AG08395 (cell line): ENCODE measurements around the gene AKR1D1.
"Not testable (repeated sequence)": the region's sequence is repeated elsewhere in the genome, so short reads cannot be mapped to it uniquely, and the experiment has no call there.

Experiments used
- DNase-seq: peaks from one replicate; pipeline ENCODE4 v3.0.0; 2012; ENCODE audit warnings: mixed read lengths, low spot score

The AKR1D1 gene

GRCh38 chr7:138122162-138122561, 45.9 kb downstream of the AKR1D1 start:
- no peak for DNase-seq

GRCh38 chr7:138125119-138125518, 48.9 kb downstream of the AKR1D1 start:
- no peak for DNase-seq

- peak; percentile 4 for DNase-seq
Measured at GRCh38 chr7:138125598-138126111, 49.4 kb downstream of the AKR1D1 start.

- no peak for DNase-seq
Measured at GRCh38 chr7:138126928-138127327, 50.7 kb downstream of the AKR1D1 start.

GRCh38 chr7:138127996-138128395, 51.7 kb downstream of the AKR1D1 start:
- no peak for DNase-seq

GRCh38 chr7:138129551-138130165, 53.4 kb downstream of the AKR1D1 start:
- no peak for DNase-seq

GRCh38 chr7:138137423-138138171, 61.3 kb downstream of the AKR1D1 start:
- no peak for DNase-seq

GRCh38 chr7:138138244-138138643, 62.0 kb downstream of the AKR1D1 start:
- DNase-seq, result no peak

GRCh38 chr7:138142583-138143201, 66.4 kb downstream of the AKR1D1 start:
- no peak for DNase-seq

GRCh38 chr7:138144958-138145357, 68.7 kb downstream of the AKR1D1 start:
- DNase-seq, result no peak

- not testable (repeated sequence) for DNase-seq
Measured at GRCh38 chr7:138146221-138146620, 70.0 kb downstream of the AKR1D1 start.

- not testable (repeated sequence) for DNase-seq
Measured at GRCh38 chr7:138146757-138147734, 70.8 kb downstream of the AKR1D1 start.

GRCh38 chr7:138151731-138152577, 75.7 kb downstream of the AKR1D1 start:
- no peak for DNase-seq

GRCh38 chr7:138154661-138155060, 78.4 kb downstream of the AKR1D1 start:
- DNase-seq, result no peak

GRCh38 chr7:138157702-138158101, 81.4 kb downstream of the AKR1D1 start:
- no peak for DNase-seq

GRCh38 chr7:138158739-138159528, 82.7 kb downstream of the AKR1D1 start:
- no peak for DNase-seq

GRCh38 chr7:138161600-138162081, 85.4 kb downstream of the AKR1D1 start:
- peak; percentile 77 for DNase-seq

- no peak for DNase-seq
Measured at GRCh38 chr7:138162236-138162635, 86.0 kb downstream of the AKR1D1 start.

GRCh38 chr7:138163800-138164199, 87.5 kb downstream of the AKR1D1 start:
- DNase-seq, result no peak

- no peak for DNase-seq
Measured at GRCh38 chr7:138164804-138165203, 88.5 kb downstream of the AKR1D1 start.
